ENCODE results near the gene MAGOHB.

GRCh38 chr12:10633541-10633940 lies 20.1 kb upstream of the MAGOHB start:
- TF ChIP-seq CTCF (conservative IDR thresholded peaks at IDR 0.05; ENCODE audit: low read depth, low read length) = no peak
- no peak for TF ChIP-seq MAZ (IDR thresholded peaks at IDR 0.05; ENCODE audit: borderline replicate concordance, low read depth, low read length)
- TF ChIP-seq RFX5 (IDR thresholded peaks at IDR 0.05; ENCODE audit: low read depth, low read length) = no peak
- no peak for TF ChIP-seq POLR2A (IDR thresholded peaks at IDR 0.05; ENCODE audit: low read depth, low read length)
- no peak for TF ChIP-seq RCOR1 (IDR thresholded peaks at IDR 0.05; ENCODE audit: insufficient replicate concordance, low read length)
- TF ChIP-seq USF2 (IDR thresholded peaks at IDR 0.05; ENCODE audit: low read depth, low read length) = no peak
- TF ChIP-seq BHLHE40 (IDR thresholded peaks at IDR 0.05; ENCODE audit: low read depth, low read length) = no peak
- no peak for TF ChIP-seq RAD21 (IDR thresholded peaks at IDR 0.05; ENCODE audit: low read length)
